HG03520 (cell line): ENCODE measurements around the gene IRAK1BP1.
"Not testable (repeated sequence)": the region's sequence is repeated elsewhere in the genome, so short reads cannot be mapped to it uniquely, and the experiment has no call there.

ENCODE experiments used
- ATAC-seq: cut with Tn5 transposase; IDR thresholded peaks from one replicate; pipeline ENCODE4 v1.9.1; 2021; ENCODE audit warnings: mild to moderate bottlenecking, moderate library complexity; ENCODE audit not compliant: unreplicated experiment

The IRAK1BP1 gene

GRCh38 chr6:78883651-78884050 lies 16.3 kb downstream of the IRAK1BP1 start:
- no peak for ATAC-seq

- not testable (repeated sequence) for ATAC-seq
These were observed 22.6 kb downstream of the IRAK1BP1 start for GRCh38 chr6:78889901-78890300.

- ATAC-seq: no peak
These were observed 28.9 kb downstream of the IRAK1BP1 start for GRCh38 chr6:78896227-78896626.

- ATAC-seq: no peak
These were observed 41.3 kb downstream of the IRAK1BP1 start for GRCh38 chr6:78908621-78909020.

GRCh38 chr6:78909391-78909790 lies 42.0 kb downstream of the IRAK1BP1 start:
- no peak for ATAC-seq

GRCh38 chr6:78910010-78910409 lies 42.7 kb downstream of the IRAK1BP1 start:
- ATAC-seq: no peak

- peak; percentile 63 for ATAC-seq
These were observed 43.3 kb downstream of the IRAK1BP1 start for GRCh38 chr6:78910591-78911171.

- ATAC-seq: no peak
These were observed 44.0 kb downstream of the IRAK1BP1 start for GRCh38 chr6:78911218-78911940.

- no peak for ATAC-seq
These were observed 49.1 kb downstream of the IRAK1BP1 start for GRCh38 chr6:78916411-78916810.

GRCh38 chr6:78917788-78918187 lies 50.4 kb downstream of the IRAK1BP1 start:
- ATAC-seq: no peak

- ATAC-seq: not testable (repeated sequence)
These were observed 53.8 kb downstream of the IRAK1BP1 start for GRCh38 chr6:78921168-78921567.

GRCh38 chr6:78925317-78925716 lies 58.0 kb downstream of the IRAK1BP1 start:
- no peak for ATAC-seq

GRCh38 chr6:78935553-78935952 lies 68.2 kb downstream of the IRAK1BP1 start:
- ATAC-seq: no peak

GRCh38 chr6:78936515-78936914 lies 69.2 kb downstream of the IRAK1BP1 start:
- no peak for ATAC-seq

- no peak for ATAC-seq
These were observed 75.1 kb downstream of the IRAK1BP1 start for GRCh38 chr6:78942446-78942845.

GRCh38 chr6:78947529-78947928 lies 80.2 kb downstream of the IRAK1BP1 start:
- ATAC-seq: no peak

GRCh38 chr6:78947962-78948361 lies 80.6 kb downstream of the IRAK1BP1 start:
- ATAC-seq: no peak

- no peak for ATAC-seq
These were observed 81.4 kb downstream of the IRAK1BP1 start for GRCh38 chr6:78948785-78949184.

- no peak for ATAC-seq
These were observed 85.0 kb downstream of the IRAK1BP1 start for GRCh38 chr6:78952362-78952761.
